HepG2 (cell line): ENCODE measurements around the gene LYRM4. TPM values are rescaled to one million over a fixed set of nuclear protein-coding genes. Genes with fewer than 3 reads are reported as not detected.

Experiments
- ADNP ChIP-seq: sonication (generic); formaldehyde crosslinking; IDR thresholded peaks from 2 replicates; pipeline ENCODE4 v1.4.0; 2020; ENCODE audit warnings: missing genetic modification reagents
- CTCF ChIP-seq: sonication (generic); formaldehyde crosslinking; IDR thresholded peaks from 2 replicates; pipeline ENCODE4 v1.5.0; 2020; ENCODE audit warnings: mild to moderate bottlenecking, missing genetic modification reagents, moderate library complexity
- FOXK2 ChIP-seq: fragments of 450-650 bp; IDR thresholded peaks from 2 replicates; pipeline ENCODE4 v1.6.1; 2016
- MAX ChIP-seq: IDR thresholded peaks from 2 replicates; pipeline ENCODE4 v1.6.1; 2012; ENCODE audit warnings: inconsistent platforms
- RERE ChIP-seq: IDR thresholded peaks from 2 replicates; pipeline ENCODE4 v1.6.1; 2016; ENCODE audit warnings: low read depth, missing genetic modification reagents, missing compliant biosample characterization
- REST ChIP-seq, 2 experiments: IDR thresholded peaks; 2 replicates each; pipeline ENCODE4 v1.6.1; 2011 to 2012; ENCODE audit warnings: low read length in 2 of 2, borderline replicate concordance in 1 of 2, low read depth in 1 of 2, mild to moderate bottlenecking in 1 of 2, moderate library complexity in 1 of 2
- SMAD3 ChIP-seq: sonication (generic); formaldehyde crosslinking; IDR thresholded peaks from 2 replicates; pipeline ENCODE4 v1.4.0; 2020; ENCODE audit warnings: missing genetic modification reagents
- TGIF2 ChIP-seq: IDR thresholded peaks from 2 replicates; pipeline ENCODE4 v1.6.1; 2016; ENCODE audit warnings: control low read depth, missing compliant biosample characterization
- USF2 ChIP-seq, 2 experiments: sonication (generic) in 1 of 2; formaldehyde crosslinking in 1 of 2; IDR thresholded peaks; 2 replicates each; pipeline versions ENCODE4 v1.5.1 to v1.6.1; 2011 to 2020; ENCODE audit warnings: borderline replicate concordance in 1 of 2, low read depth in 1 of 2, low read length in 1 of 2, mild to moderate bottlenecking in 1 of 2, missing genetic modification reagents in 1 of 2, moderate library complexity in 1 of 2
- ZBTB43 ChIP-seq: sonication (generic); formaldehyde crosslinking; conservative IDR thresholded peaks from 2 replicates; pipeline ENCODE4 v1.4.0; 2020; ENCODE audit warnings: missing genetic modification reagents
- ZNF577 ChIP-seq: sonication (generic); formaldehyde crosslinking; IDR thresholded peaks from 2 replicates; pipeline ENCODE4 v1.4.0; 2020; ENCODE audit warnings: mild to moderate bottlenecking, low read depth, missing genetic modification reagents, borderline replicate concordance
- polyA plus RNA-seq, 8 experiments: library from polyadenylated mRNA; depleted of rRNA in 3 of 8; stranded (reverse) in 7 of 8; unstranded in 1 of 8; fragments of >200 nt; fragmentation: Illumina TruSeq in 4 of 8; extraction: Trizol in 4 of 8; gene quantifications; 2 replicates each; pipeline versions ENCODE4 v1.2.1 to v1.2.3, GENCODE V29; 2011 to 2016; ENCODE audit warnings: low read depth in 4 of 8, missing spikeins in 1 of 8, mixed read lengths in 1 of 8; ENCODE audit not compliant: insufficient read depth in 1 of 8
- total RNA-seq, 5 experiments: library from RNA; depleted of rRNA; stranded (reverse); fragments of >200 nt; fragmentation: Illumina TruSeq; extraction: Trizol; gene quantifications; 2 replicates each; pipeline ENCODE4 v1.2.3, GENCODE V29; 2016; ENCODE audit warnings: low read depth in 1 of 5

LYRM4 gene
- total and polyA plus RNA-seq, 2 of the 13 experiments (the other 11 are each of a cell fraction or from before 2014, with no cell fraction given): 64.6 to 67.5 TPM

- TF ChIP-seq REST (IDR thresholded peaks at IDR 0.05; ENCODE audit: borderline replicate concordance in 1 of 2, low read depth in 1 of 2, low read length in 2 of 2) (0 out of 4 replicates have a peak, but pooled peaks of 1 of the 2 experiments have one; percentile 10), MAX (peak; percentile 97), USF2 (IDR thresholded peaks at IDR 0.05; ENCODE audit: low read depth, low read length) (peak; percentile 57; the same call in 1 of the 2 replicates), USF2 (CRISPR knock-in tag; IDR thresholded peaks at IDR 0.05; ENCODE audit: borderline replicate concordance) (peak; percentile 51; the same call in 1 of the 2 replicates), ZBTB43 (CRISPR knock-in tag) (0 out of 2 replicates have a peak, but pooled peaks have one; percentile 57), RERE (CRISPR knock-in tag) (0 out of 2 replicates have a peak, but pooled peaks have one; percentile 38), CTCF (no peak), ZNF577 (no peak), SMAD3 (CRISPR knock-in tag) (peak; percentile 73; the same call in 1 of the 2 replicates), ADNP (CRISPR knock-in tag) (no peak), FOXK2 (no peak), TGIF2 (CRISPR knock-in tag) (peak; percentile 94)
These were observed 199.6 kb downstream of the LYRM4 start (continued) for GRCh38 chr6:5061152-5061551.
